NCI-H446 treated with DMSO at 0.1 percent for 48 hours (cell line): ENCODE measurements around the gene MTOR.
"Not testable (repeated sequence)": the region's sequence is repeated elsewhere in the genome, so short reads cannot be mapped to it uniquely, and the experiment has no call there.

Source experiments
- DNase-seq: peaks from one replicate; lab custom pipeline; 2025; lab: John Stamatoyannopoulos, UW

The MTOR gene

DNA sequence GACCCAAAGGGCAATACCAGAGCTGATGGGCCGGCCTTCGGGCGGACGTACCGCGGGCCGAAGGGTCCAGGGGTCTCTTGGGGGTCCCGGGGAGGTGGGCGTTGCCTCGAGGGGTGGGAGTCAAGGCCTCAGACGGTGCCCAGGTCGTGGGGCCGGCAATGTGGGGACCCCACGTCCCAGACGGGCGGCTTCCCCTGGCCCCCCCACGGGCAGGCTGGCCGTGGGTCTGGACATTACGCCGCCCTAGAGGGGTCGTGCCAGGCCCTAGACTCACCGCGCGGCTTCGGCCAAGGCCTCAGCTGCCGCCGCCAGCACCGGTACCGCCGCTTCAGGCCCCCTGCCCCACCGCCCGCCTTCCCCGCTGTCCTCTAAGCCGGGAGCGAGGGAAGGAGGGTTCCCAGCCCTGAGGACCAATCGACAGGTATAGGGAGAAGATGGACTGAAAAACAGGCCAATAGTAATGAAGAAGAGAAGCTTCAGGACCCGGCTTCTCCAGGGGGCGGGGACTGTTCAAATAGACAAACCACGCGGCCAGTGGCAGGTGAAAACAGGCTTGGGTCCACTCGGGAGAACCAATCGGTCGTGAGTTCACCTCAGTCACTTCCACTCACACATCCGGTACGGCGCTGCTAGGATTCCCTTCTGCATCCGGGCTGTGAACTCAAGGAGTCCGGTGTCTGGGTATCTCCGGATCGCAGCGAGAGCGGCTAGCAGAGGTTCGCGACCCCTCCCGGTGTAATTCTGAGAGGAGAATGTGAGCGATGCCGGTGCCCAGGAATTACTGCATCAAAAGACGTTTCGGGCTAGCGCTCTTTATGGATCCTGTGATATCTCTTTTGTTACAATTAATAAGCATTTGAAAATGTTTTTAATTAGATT is at the start of gene MTOR:
Gene MTOR, minus strand, starts transcription at position 381 of the 879 bp plus-strand sequence. CDS start 3,142 bp downstream, outside the sequence.
- DNase-seq = peak; percentile 100

DNA sequence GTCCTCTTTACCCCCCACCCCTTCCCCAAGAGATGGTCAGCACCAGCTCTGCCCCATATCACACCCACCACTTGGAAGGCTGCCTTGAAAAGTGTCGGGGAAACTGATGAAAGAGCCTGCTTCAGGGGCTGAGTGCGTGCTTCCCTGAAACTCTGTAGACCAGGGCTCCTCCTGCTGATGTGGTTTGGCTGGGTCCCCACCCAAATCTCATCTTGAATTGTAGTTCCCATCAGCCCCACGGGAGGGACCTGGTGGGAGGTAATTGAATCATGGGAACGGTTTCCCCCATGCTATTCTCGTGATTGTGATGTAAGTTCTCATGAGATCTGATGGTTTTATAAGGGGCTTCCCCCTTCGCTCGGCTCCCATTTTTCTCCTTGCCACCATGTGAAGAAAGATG is 47.0 kb upstream of the MTOR start:
- no peak for DNase-seq

DNA sequence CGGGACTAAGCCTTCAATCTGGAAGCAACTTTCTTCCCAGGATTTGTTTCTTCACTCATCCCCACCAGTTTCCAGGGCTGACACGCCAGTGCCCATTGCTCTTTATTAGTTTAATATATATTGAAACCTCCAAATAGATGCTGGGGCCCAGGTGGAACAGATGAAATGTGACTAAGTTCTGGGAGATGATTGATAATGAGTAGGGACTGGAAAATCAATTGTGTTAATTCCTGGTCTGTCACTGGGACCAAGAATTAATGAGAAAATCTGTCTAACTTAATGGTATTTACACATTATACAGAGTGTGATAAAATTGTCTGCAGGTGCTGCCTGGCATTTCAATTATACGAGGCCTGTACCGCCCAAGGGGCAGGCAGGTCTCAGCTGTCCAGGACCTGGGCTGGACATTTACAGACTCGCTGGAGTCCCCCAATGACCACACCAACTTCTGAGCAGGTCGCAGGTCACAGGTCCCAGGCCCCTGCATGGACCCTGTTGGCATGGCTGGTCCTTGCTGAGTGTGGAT is 46.4 kb upstream of the MTOR start:
- DNase-seq = no peak

DNA sequence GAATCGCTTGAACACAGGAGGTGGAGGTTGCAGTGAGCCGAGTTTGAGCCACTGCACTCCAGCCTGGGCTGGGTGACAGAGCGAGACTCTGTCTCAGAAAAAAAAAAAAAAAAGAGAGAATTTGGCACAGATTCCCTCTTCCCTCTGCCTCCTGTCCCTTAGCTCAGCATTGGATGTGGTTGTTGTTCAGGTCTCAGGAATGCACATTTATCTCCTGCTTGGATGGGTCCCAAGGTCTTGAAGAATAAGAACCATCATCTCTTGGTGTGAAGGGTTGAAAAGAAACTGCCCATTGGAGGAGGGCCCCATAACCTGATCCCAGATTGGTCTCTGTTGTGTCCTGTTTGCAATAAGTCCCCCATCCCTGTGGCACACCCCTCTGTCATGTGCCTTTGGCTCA is 45.5 kb upstream of the MTOR start:
- DNase-seq = no peak

- not testable (repeated sequence) for DNase-seq
Observed at GRCh38 chr1:11305516-11305915, 43.2 kb upstream of the MTOR start.

DNA sequence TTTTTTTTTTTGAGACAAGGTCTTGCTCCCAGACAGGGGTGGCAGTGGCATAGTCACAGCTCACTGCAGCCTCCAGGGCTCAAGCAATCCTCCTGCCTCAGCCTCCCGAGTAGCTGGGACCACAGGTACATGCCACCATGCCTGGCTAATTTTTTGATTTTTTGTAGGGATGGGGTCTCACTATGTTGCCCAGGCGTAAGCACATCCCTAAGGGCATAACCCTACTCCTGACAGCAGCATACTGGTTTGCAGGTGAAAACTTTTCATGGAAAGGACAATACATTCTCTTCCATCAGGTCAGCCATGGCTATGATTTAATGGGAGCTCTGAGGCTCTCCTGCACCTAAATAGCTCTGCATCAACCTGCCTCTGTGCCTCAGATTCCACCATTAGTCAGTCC is 40.0 kb upstream of the MTOR start:
- DNase-seq = no peak

DNA sequence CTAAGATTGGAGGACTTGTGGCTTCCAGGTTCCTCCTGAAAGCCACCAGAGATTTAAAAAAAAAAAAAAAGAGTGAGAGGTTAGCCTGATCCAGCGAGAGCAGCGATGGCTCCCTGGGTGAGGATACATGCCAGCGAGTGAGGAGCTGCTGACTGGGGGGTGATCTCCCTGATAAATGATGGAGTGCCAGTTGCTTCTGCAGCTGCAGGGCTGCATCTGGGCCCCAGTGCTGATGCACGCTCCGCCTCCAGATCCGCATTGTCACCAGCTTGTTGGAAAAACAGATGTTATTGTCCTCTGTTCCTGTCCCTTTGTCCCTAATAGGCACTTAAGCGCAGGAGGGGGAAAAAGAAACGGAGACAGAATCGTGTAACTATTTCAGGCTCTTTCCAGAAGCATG is 39.2 kb upstream of the MTOR start:
- no peak for DNase-seq

- DNase-seq = no peak
Observed at GRCh38 chr1:11299225-11299574, 36.8 kb upstream of the MTOR start.

GRCh38 chr1:11298390-11299224 is 36.3 kb upstream of the MTOR start:
- no peak for DNase-seq

GRCh38 chr1:11297774-11298173 is 35.4 kb upstream of the MTOR start:
- DNase-seq = not testable (repeated sequence)

- no peak for DNase-seq
Observed at GRCh38 chr1:11295905-11296304, 33.6 kb upstream of the MTOR start.

GRCh38 chr1:11294951-11295350 is 32.6 kb upstream of the MTOR start:
- DNase-seq = no peak

- DNase-seq = no peak
Observed at GRCh38 chr1:11293856-11294255, 31.5 kb upstream of the MTOR start.

DNA sequence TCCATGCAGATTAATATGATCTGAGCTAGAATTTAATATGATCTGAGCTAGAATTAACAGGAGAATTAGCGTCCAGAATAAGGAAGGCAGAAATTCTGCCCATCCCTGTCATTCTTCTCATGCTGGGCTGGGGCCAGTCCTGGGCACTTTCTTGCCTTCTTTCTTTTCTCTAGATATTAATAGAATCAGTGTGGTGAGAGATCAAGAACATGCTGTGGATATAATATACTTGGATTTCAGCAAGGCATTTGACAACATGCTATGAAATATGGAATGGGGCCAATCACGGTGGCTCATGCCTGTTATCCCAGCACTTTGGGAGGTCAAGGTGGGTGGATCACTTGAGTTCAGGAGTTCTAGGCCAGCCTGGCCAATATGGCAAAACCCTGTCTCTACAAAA is 28.7 kb upstream of the MTOR start:
- DNase-seq = no peak

DNA sequence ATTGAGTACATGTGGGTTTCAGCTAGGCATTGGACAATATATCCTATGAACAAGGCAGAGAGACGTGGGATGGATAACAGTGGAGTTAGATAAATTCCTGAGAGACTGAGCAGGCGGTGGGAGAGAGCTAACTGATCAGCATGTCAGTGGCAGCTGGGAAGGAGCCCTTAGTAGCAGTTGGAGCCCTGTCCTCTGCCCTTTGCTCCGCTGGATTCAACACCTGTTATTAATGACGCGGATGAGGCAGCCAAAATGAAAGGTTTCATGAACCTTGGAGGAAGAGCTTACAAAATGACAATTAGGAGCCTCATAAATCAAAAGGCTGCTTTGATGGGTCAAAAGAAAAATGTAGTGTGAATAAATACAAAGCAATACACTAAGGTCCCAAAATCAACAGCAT is 26.7 kb upstream of the MTOR start:
- no peak for DNase-seq

GRCh38 chr1:11286735-11287410 is 24.5 kb upstream of the MTOR start:
- DNase-seq = no peak

DNA sequence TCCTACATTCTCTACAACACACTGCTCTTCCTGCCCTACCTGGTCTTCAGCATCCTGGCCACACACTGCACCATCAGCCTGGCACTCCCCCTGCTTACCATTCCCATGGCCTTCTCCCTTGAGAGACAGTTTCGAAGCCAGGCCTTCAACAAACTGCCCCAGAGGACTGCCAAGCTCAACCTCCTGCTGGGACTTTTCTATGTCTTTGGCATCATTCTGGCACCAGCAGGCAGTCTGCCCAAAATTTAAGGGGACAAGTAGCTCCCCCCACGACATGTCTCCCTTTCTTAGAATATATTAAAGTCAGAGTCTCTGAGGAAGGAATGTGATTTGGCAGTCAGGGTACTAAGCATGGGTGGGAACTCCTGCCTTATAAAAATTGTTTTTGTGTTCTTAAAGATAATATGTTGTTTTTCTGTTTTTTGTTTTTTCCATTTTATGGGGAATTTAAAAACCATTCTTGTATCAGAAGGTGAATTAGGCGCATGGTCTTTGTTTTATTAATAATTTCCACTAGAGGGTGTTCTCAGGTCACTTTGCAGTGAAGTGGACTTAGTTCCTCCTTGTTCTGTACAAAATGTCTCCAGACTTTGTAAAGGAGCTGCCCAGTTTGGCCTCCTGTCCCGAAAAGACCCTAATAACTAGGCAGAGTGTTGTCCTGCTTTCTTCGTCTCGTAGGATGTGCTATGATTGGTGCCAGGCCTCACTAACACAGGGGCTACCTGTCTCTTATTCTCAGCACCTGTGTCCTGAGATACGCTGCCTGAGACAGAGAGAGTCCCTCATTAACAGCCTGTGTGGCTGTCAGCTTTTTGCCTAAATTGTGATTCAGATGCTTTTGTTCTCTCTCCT is 23.8 kb upstream of the MTOR start:
- peak; percentile 24 for DNase-seq

DNA sequence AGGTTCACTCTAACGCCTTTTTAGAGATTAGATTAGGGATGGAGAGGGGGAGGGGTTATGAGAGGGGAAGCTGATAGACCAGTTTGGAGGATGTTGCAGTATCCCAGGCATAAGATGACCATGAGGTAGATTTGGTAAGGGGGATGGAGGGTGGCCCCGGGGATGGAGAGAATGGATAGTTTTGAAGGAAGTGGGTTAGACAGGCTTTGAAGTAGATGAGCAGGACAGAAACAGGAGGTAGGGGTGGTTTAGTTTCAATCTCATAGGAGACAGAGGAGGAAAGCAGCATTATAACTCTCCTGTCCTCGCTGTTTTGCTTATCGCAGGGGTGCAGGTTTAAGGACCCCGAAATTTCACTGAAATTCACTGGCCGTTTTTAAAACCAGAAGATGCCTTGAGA is 22.4 kb upstream of the MTOR start:
- DNase-seq = no peak

- DNase-seq = no peak
Observed at GRCh38 chr1:11283151-11283550, 20.8 kb upstream of the MTOR start.

DNA sequence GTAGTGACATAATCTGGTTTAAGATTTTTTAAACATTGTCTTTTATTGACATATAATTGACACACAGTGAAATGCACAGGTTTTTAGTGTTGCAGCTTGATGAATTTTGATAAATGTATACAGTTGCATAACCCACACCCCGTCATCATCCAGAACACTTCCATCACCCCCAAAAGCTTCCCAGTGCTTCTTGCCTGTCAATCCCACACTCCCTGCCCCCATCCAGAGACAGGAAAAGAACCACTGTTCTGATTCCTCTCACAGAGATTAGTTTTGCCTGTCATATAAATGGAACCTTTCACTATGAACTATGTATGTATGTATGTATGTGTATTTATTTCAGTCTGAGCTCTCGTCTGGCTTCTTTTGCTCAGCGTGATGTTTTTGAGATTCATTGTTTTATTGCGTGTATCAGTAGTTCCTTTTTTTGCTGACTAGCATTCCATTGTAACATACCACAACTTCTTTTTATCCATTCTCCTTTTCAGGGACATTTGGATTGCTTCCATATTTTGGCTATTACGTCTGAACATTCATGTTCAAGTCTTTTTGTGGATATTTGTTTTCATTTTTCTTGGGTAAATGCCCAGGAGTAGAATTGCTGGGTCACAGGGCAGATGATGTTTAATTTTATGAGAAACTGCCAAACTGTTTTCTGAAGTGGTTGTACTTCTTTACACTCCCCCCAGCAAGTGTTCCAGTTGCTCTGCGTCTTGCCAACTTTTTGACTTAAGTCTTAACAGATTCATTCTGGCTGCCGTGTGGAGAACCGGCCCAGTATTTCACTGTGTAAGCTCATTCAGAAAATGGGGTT is 19.4 kb upstream of the MTOR start:
- peak; percentile 89 for DNase-seq
